ENCODE data around the gene ZC3HAV1. TPM values are rescaled to one million over a fixed set of nuclear protein-coding genes. Genes with fewer than 3 reads are reported as not detected.
A peak's percentile ranks its signal among the peaks of the same experiment; 100 is the strongest.
"Not testable (repeated sequence)": the region's sequence is repeated elsewhere in the genome, so short reads cannot be mapped to it uniquely, and the experiment has no call there.

Gene ZC3HAV1
- total RNA-seq: 27.7 and 38.3 TPM in 2 replicates

GRCh38 chr7:139109188-139109982, at the start of gene ZC3HAV1:
ZC3HAV1 (minus strand) TSS chr7:139109720; CDS start chr7:139109331, 389 bp downstream.
- peak; percentile 42 to 82 for DNase-seq (ENCODE audit: low read depth in 2 of 2)

DNA sequence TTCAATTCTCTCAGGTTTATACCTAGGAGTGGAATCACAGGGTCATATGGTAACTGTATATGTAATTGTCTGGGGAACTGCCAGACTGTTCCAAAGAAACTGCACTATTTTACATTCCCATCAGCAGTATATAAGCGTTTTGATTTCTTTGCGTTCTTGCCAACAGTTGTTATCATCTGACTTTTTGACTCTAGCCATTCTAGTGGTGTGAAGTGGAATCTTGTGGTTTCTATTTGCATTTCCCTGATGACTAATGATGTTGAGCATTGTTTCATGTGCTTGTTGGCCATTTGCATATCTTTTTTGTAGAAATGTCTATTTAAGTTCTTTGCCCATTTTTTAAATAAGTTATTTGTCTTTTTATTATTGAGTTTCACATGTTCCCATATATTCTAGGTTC, 44.3 kb upstream of the ZC3HAV1 start:
- peak; percentile 18 to 87 for DNase-seq (ENCODE audit: low read depth in 2 of 2)

GRCh38 chr7:139152149-139152548, 42.6 kb upstream of the ZC3HAV1 start:
- no peak for DNase-seq (ENCODE audit: low read depth in 2 of 2)

DNA sequence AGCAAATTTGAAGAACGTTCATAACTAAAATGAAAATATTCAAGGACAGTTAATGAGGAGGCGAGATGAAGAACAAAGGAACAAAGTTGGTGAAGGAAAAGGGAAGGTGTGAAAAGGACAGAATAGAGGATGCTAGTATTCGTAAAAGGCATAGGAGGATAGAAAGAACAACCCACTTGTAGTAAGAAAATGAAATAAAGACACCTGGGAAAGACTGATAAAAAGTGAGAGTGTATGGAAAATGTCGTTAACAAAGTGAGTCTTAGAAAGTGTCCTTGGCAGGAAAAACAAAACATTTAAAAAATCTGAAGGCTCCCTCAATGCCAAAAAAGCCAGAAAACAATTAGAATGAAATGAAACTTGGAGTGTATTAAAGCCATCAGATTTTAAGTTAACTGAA, 29.6 kb upstream of the ZC3HAV1 start:
- DNase-seq (ENCODE audit: low read depth in 2 of 2): no peak

DNA sequence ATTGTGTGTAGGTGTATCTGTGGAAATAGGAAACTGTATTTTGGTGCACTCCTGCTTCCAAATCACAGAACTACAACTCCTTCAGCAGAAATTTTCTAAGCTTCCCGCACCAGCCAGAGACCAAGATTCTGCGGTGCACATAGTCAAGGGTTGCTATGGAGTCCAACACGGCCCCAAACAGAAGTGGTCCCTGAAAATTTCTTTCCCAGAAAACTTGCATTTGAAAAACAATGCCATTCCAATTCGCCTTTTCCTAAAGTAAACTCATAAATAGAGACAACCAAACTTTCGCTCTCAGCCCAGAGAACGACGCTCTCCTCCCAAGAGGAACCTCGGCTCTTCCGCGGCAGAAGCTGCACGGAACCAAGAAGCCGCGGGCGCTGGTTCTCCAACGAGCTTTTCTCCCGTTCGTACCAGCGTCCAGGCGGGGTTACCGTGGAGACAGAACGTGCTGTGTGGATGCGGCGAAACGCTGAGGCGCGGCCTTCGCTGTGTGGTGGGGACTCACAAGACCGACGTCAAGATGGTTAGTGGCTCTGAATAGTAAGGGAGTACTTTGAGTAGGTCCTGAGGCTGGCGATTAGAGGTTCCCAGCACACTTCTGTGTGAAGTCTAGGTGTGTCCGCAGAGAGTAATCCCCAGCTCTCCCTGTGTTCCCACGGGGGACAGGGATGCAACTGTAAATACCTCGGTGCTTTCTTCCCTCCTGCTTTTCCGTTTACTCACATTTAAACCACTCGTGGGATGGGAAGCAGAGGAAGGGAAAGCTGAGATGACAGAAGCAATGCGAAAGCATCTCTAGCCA, 24.0 kb upstream of the ZC3HAV1 start:
- peak; percentile 78 to 90 for DNase-seq (ENCODE audit: low read depth in 2 of 2)

GRCh38 chr7:139132887-139133286, 23.4 kb upstream of the ZC3HAV1 start:
- DNase-seq (ENCODE audit: low read depth in 2 of 2): no peak

- no peak for DNase-seq (ENCODE audit: low read depth in 2 of 2)
Measured at GRCh38 chr7:139131601-139132041, 22.1 kb upstream of the ZC3HAV1 start.

GRCh38 chr7:139129814-139130213, 20.3 kb upstream of the ZC3HAV1 start:
- not testable (repeated sequence) for DNase-seq (ENCODE audit: low read depth in 2 of 2)

- no peak for DNase-seq (ENCODE audit: low read depth in 2 of 2)
Measured at GRCh38 chr7:139127648-139128047, 18.1 kb upstream of the ZC3HAV1 start.

- DNase-seq (ENCODE audit: low read depth in 2 of 2): peak in 1 of 2 donors; percentile 30
Measured at GRCh38 chr7:139125657-139126056, 16.1 kb upstream of the ZC3HAV1 start.

DNA sequence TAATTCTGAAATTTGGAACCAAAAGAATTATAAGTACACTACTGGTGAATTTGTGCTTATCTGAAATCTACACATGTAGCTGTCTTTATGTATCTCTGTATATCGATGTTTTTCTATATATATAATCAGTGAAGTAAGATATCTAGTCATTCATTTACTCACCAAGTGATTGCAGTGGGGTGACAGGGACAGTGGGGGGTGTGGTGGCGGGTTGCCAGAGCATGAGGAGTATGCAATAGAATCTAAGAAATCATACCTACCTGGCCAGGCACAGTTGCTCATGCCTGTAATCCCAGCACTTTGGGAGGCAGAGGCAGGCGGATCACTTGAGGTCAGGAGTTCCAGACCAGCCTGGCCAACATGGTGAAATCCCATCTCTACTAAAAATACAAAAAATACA, 15.5 kb upstream of the ZC3HAV1 start:
- DNase-seq (ENCODE audit: low read depth in 2 of 2): not testable (repeated sequence)

- no peak for DNase-seq (ENCODE audit: low read depth in 2 of 2)
Measured at GRCh38 chr7:139124084-139124914, 14.8 kb upstream of the ZC3HAV1 start.

- DNase-seq (ENCODE audit: low read depth in 2 of 2): no peak
Measured at GRCh38 chr7:139119486-139119849, 9.9 kb upstream of the ZC3HAV1 start.

- DNase-seq (ENCODE audit: low read depth in 2 of 2): no peak
Measured at GRCh38 chr7:139118805-139119485, 9.4 kb upstream of the ZC3HAV1 start.

DNA sequence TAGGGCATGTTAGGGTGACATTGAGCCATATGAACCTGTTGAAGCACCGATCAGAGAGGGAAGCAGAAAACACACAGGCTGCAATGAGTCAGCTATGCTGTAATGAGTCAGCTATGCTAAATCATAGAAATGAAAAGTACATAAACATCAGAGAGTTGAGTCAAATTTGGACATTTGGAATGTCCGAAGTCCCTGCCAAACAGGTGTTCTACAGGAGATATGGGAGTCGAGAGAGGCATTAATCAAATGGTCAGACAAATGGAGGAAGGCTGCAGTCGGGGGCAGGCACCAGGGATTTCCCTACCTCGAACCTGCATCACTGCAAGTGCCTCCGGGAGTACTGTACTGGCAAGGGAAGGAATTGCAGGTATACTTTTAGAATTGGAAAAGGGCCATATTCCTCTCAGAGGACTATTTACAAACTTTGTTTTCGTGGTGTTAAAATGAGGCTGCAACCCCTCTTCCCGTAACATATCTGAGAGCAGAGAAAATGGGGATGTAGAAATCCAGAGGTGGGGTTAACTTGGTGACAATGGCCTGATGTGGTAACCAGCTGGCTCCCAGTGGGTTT, 8.8 kb upstream of the ZC3HAV1 start:
- peak; percentile 80 to 89 for DNase-seq (ENCODE audit: low read depth in 2 of 2)

DNA sequence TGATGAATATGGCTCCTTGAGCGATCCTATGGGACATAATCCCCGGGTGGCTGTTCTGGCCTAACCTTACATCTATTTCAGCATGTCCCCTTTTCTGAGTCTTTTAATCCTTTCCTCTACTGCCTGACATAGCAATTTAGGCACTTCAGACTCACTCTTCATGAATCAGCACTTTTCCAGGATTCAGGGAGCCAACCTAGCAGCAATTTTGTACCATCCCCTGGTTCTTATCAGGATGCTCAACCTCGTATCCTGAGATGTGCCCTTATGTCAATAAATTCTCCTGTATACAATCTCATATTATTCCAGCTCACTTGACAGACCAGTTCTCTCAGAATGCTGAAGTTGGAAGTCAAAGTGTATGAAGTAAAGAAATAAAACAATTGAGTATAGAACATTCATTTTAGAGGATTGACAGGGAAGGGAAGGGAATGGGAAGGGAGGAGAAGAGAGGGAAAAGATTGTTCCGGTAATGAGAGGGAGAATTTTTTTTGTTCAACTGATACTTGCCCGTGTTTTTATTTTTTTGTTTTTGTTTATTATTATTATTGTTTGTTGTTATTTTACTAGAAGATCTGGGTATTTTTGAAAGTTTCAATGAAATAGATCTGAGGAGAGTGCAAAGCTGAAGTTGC, 8.2 kb upstream of the ZC3HAV1 start:
- no peak for DNase-seq (ENCODE audit: low read depth in 2 of 2)

- no peak for DNase-seq (ENCODE audit: low read depth in 2 of 2)
Measured at GRCh38 chr7:139116999-139117398, 7.5 kb upstream of the ZC3HAV1 start.

DNA sequence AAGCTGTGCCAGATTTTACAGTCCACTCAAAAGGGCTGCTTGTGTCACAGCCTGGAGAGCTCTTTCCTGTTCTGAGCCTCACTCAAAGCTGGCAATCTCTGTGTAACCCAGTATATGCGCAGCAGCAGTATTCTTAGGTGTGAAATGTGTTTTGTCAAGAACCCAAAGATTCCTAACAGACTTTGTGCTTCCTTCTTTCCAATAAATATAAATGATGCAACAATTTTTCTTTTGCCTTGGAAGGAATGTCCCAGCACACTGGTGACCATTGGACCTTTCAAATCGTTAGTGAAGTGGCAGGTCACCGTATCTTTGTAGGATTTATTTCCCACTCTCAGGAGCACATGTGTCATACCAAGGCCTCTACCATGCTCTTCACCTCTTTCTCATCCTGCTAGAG, 5.6 kb upstream of the ZC3HAV1 start:
- DNase-seq (ENCODE audit: low read depth in 2 of 2): no peak

GRCh38 chr7:139114585-139114984, 5.1 kb upstream of the ZC3HAV1 start:
- no peak for DNase-seq (ENCODE audit: low read depth in 2 of 2)

DNA sequence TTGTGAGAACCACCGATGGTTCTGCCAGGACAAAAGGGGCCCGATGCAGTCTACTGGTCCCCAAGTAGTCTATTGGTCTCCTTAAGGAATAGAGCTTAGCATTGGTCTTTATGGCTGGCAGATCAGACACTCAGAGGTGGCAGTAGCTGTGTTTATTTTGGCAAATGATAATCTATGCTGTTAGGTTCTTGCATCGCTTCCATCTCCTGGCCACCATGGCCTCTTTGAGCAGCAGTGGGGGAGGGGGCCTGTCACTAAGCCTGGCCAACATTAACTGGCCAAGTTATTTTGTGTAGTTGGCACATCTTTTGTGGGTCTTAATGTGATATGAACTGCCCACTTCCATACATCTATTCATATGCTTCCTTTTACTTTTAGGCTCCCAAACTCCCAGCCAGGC, 4.5 kb upstream of the ZC3HAV1 start:
- no peak for DNase-seq (ENCODE audit: low read depth in 2 of 2)
